ENCODE measurements around the gene ZFYVE28.

ZFYVE28 gene

GRCh38 chr4:2262944-2263250 is 155.5 kb downstream of the ZFYVE28 start:
- Histone ChIP-seq H3K4me1 (ENCODE audit: control insufficient read depth, low read length) (peaks cover 26% of the 10 kb centered on the region), H3K9me3 (ENCODE audit: control insufficient read depth, insufficient read depth, low read length) (no peaks in the 10 kb centered on the region), H4K20me1 (ENCODE audit: control insufficient read depth, insufficient read depth, low read depth, low read length) (no peaks in the 10 kb centered on the region), H3K27me3 (ENCODE audit: control insufficient read depth, low read length) (no peaks in the 10 kb centered on the region), H3F3A (ENCODE audit: control insufficient read depth, insufficient read depth) (no peaks in the 10 kb centered on the region), H3K79me2 (ENCODE audit: control insufficient read depth, low read length) (no peaks in the 10 kb centered on the region), H3K9me2 (replicated peaks; ENCODE audit: control insufficient read depth, low read length) (no peaks in the 10 kb centered on the region), H3K4me2 (ENCODE audit: low read length) (peak overlapping the region; percentile 97), H3K27ac (ENCODE audit: low read depth, low read length) (no peak overlapping the region), H3K4me3 (ENCODE audit: low read length) (peak overlapping the region; percentile 87), H3K36me3 (ENCODE audit: control insufficient read depth, low read length) (no peaks in the 10 kb centered on the region)
- no peak for TF ChIP-seq CTCF (IDR thresholded peaks at IDR 0.05; ENCODE audit: low read depth, low read length, poor library complexity, severe bottlenecking)
- no peak for TF ChIP-seq EZH2phosphoT487 (IDR thresholded peaks at IDR 0.05; ENCODE audit: borderline replicate concordance, low read length)

- TF ChIP-seq EZH2phosphoT487 (IDR thresholded peaks at IDR 0.05; ENCODE audit: borderline replicate concordance, low read length) (no peak), CTCF (IDR thresholded peaks at IDR 0.05; ENCODE audit: low read depth, low read length, poor library complexity, severe bottlenecking) (no peak)
- peak overlapping the region; percentile 87 for H3K4me3 ChIP-seq (ENCODE audit: low read length)
- no peaks in the 10 kb centered on the region for H3K79me2 ChIP-seq (ENCODE audit: control insufficient read depth, low read length)
- peaks cover 26% of the 10 kb centered on the region for H3K4me1 ChIP-seq (ENCODE audit: control insufficient read depth, low read length)
- H3K27me3 ChIP-seq (ENCODE audit: control insufficient read depth, low read length): no peaks in the 10 kb centered on the region
- no peaks in the 10 kb centered on the region for H3F3A ChIP-seq (ENCODE audit: control insufficient read depth, insufficient read depth)
- H4K20me1 ChIP-seq (ENCODE audit: control insufficient read depth, insufficient read depth, low read depth, low read length): no peaks in the 10 kb centered on the region
- H3K9me3 ChIP-seq (ENCODE audit: control insufficient read depth, insufficient read depth, low read length): no peaks in the 10 kb centered on the region
- H3K9me2 ChIP-seq (replicated peaks; ENCODE audit: control insufficient read depth, low read length): no peaks in the 10 kb centered on the region
- H3K36me3 ChIP-seq (ENCODE audit: control insufficient read depth, low read length): no peaks in the 10 kb centered on the region
- peak overlapping the region; percentile 97 for H3K4me2 ChIP-seq (ENCODE audit: low read length)
- H3K27ac ChIP-seq (ENCODE audit: low read depth, low read length): peak overlapping the region; percentile 28; the same call in 1 of the 2 replicates
These were observed 156.1 kb downstream of the ZFYVE28 start for GRCh38 chr4:2262145-2262943.

GRCh38 chr4:2261853-2262144 is 156.6 kb downstream of the ZFYVE28 start, which contains the start of gene MXD4:
MXD4 (minus strand) TSS chr4:2262109; CDS start chr4:2261980, 129 bp downstream.
- H3K36me3 ChIP-seq (ENCODE audit: control insufficient read depth, low read length): no peaks in the 10 kb centered on the region
- no peak for TF ChIP-seq EZH2phosphoT487 (IDR thresholded peaks at IDR 0.05; ENCODE audit: borderline replicate concordance, low read length)
- TF ChIP-seq CTCF (IDR thresholded peaks at IDR 0.05; ENCODE audit: low read depth, low read length, poor library complexity, severe bottlenecking): no peak
- no peaks in the 10 kb centered on the region for H3K79me2 ChIP-seq (ENCODE audit: control insufficient read depth, low read length)
- H3K4me2 ChIP-seq (ENCODE audit: low read length): peak within 1 kb of the TSS; percentile 97
- peak within 1 kb of the TSS; percentile 28; the same call in 1 of the 2 replicates for H3K27ac ChIP-seq (ENCODE audit: low read depth, low read length)
- H3F3A ChIP-seq (ENCODE audit: control insufficient read depth, insufficient read depth): no peaks in the 10 kb centered on the region
- no peaks in the 10 kb centered on the region for H4K20me1 ChIP-seq (ENCODE audit: control insufficient read depth, insufficient read depth, low read depth, low read length)
- H3K9me3 ChIP-seq (ENCODE audit: control insufficient read depth, insufficient read depth, low read length): no peaks in the 10 kb centered on the region
- H3K4me3 ChIP-seq (ENCODE audit: low read length): peak within 1 kb of the TSS; percentile 87
- no peaks in the 10 kb centered on the region for H3K27me3 ChIP-seq (ENCODE audit: control insufficient read depth, low read length)
- no peaks in the 10 kb centered on the region for H3K9me2 ChIP-seq (replicated peaks; ENCODE audit: control insufficient read depth, low read length)
- H3K4me1 ChIP-seq (ENCODE audit: control insufficient read depth, low read length): peaks cover 26% of the 10 kb centered on the region
